Measurements from ENCODE around the gene CNTNAP2. TPM values are rescaled to one million over a fixed set of nuclear protein-coding genes. Genes with fewer than 3 reads are reported as not detected.
A peak's percentile ranks its signal among the peaks of the same experiment; 100 is the strongest.

CNTNAP2 gene
- total RNA-seq, 1 donor from 2014 or later = 9.2 TPM

- H3K4me3 ChIP-seq (ENCODE audit: low read depth, low read length) = no peak overlapping the region
- TF ChIP-seq CTCF (conservative IDR thresholded peaks at IDR 0.05; ENCODE audit: low read depth, low read length) = no peak
- no peak for DNase-seq (ENCODE audit: low read depth)
These were observed 1987.6 kb downstream of the CNTNAP2 start for GRCh38 chr7:148104136-148104716.

GRCh38 chr7:148104924-148105323 is 1988.3 kb downstream of the CNTNAP2 start:
- no peak for TF ChIP-seq CTCF (conservative IDR thresholded peaks at IDR 0.05; ENCODE audit: low read depth, low read length)
- DNase-seq (ENCODE audit: low read depth) = no peak
- H3K4me3 ChIP-seq (ENCODE audit: low read depth, low read length) = no peak overlapping the region

DNA sequence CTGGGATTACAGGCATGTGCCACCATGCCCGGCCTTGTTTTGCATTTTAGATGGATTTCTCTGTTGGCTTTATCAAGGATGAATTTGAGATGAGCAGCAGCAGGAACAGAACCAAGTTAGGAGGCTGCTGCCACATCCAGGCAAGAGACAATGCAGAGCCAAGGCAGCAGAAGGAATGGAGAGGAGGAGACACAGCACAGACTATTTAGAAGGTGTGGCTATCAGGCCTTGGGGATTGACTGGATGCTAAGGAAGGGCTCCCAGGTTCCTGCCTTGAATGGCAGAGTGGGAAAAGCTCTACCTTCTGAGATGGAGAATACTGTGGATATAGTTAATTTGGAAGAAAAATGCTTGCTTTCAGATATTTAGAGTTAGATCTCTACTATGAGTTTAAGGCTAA is 1989.3 kb downstream of the CNTNAP2 start:
- DNase-seq (ENCODE audit: low read depth) = no peak
- no peak overlapping the region for H3K4me3 ChIP-seq (ENCODE audit: low read depth, low read length)
- no peak for TF ChIP-seq CTCF (conservative IDR thresholded peaks at IDR 0.05; ENCODE audit: low read depth, low read length)

- TF ChIP-seq CTCF (conservative IDR thresholded peaks at IDR 0.05; ENCODE audit: low read depth, low read length) = no peak
- DNase-seq (ENCODE audit: low read depth) = no peak
- H3K4me3 ChIP-seq (ENCODE audit: low read depth, low read length) = no peak overlapping the region
These were observed 1991.0 kb downstream of the CNTNAP2 start for GRCh38 chr7:148107443-148108127.

- H3K4me3 ChIP-seq (ENCODE audit: low read depth, low read length) = no peak overlapping the region
These were observed 1991.8 kb downstream of the CNTNAP2 start for GRCh38 chr7:148108381-148108780.

DNA sequence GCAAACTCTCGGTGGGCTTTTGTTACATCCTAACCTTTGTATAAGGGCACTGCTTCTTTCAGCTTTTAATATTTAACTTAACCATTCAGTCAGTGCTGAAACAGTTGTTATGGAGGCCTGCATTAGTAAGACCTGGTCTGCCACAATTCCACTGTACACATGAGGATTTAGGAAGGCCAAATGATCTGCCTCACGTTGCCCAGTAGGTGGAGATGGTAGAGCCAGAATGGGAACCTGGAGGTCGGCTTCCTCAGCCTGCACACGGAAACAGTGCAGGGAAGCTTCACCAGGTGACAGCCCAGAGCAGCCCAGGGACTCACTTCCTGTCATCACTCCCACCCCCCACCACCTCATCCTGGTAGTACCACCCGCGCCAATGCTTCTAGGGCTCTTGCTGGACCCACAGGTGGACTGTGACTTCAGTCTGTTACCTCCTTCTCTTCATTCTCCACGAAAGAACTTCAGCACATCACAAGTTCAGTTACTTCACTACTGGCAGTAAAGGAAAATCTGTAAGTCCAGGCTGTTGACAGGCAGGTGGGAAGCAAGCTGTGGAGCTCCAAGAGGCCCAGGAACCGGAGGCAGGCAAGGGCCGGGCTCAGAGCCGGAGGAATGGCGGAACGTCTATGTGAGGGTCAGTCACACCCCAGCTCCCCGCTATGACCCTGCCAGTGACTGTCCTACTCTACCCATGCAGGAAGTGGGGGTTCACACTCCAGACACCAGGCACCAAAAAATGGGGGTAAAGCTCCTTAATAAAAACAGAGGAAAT is 1993.7 kb downstream of the CNTNAP2 start:
- TF ChIP-seq CTCF (conservative IDR thresholded peaks at IDR 0.05; ENCODE audit: low read depth, low read length) = peak; percentile 65
- peak; percentile 33 for DNase-seq (ENCODE audit: low read depth)
- no peak overlapping the region for H3K4me3 ChIP-seq (ENCODE audit: low read depth, low read length)

More at GRCh38 chr7:148108381-148108780, 1991.8 kb downstream of the CNTNAP2 start:
- TF ChIP-seq CTCF (conservative IDR thresholded peaks at IDR 0.05; ENCODE audit: low read depth, low read length) = no peak
- no peak for DNase-seq (ENCODE audit: low read depth)
